Adipocyte (in vitro differentiated cells): ENCODE measurements around the gene PRTN3.

Experiments used
- DNase-seq: peaks from one replicate; pipeline ENCODE4 v3.0.0-alpha.2; 2015; ENCODE audit warnings: low read depth
- H3K27me3 ChIP-seq: replicated peaks from 2 replicates; pipeline ENCODE4 v1.7.0; 2013; ENCODE audit warnings: mild to moderate bottlenecking, low read length, moderate library complexity; ENCODE audit not compliant: control insufficient read depth, insufficient read depth
- H3K36me3 ChIP-seq: 2 replicates; pipeline ENCODE4 v1.7.0; 2013; ENCODE audit warnings: low read length, mild to moderate bottlenecking, moderate library complexity; ENCODE audit not compliant: control insufficient read depth, insufficient read depth, severe bottlenecking
- H3K4me1 ChIP-seq: 2 replicates; pipeline ENCODE4 v1.7.0; 2013; ENCODE audit warnings: mild to moderate bottlenecking, low read length, moderate library complexity; ENCODE audit not compliant: control insufficient read depth, insufficient read depth
- H3K4me3 ChIP-seq: 2 replicates; pipeline ENCODE4 v1.7.0; 2013; ENCODE audit warnings: mild to moderate bottlenecking, low read length, moderate library complexity
- H3K9ac ChIP-seq: 2 replicates; pipeline ENCODE4 v1.7.0; 2013; ENCODE audit warnings: mild to moderate bottlenecking, low read length, moderate library complexity
- H3K9me3 ChIP-seq: 2 replicates; pipeline ENCODE4 v1.7.0; 2013; ENCODE audit warnings: mild to moderate bottlenecking, low read length, moderate library complexity; ENCODE audit not compliant: control insufficient read depth

PRTN3 gene

DNA sequence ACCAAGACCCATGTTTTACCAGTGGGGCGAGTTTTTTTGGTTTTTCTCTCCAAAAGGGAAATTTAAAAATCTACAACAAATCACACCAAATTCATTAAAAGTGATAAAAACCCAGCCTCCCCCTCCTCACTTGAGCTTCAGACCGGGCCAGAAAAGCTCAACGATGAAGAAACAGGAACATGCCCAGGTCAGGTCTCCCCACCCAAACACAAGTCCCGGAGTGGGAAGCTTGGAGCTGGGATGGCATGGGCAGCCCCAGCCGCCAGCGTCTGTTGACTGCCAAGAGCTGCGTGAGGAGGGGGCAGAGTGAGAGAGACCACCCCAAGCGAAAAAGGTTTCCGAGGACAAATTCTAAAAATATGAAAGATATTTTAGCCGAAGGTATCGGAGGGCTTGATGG lies 56.2 kb downstream of the PRTN3 start:
- Histone ChIP-seq H3K4me3 (no peak overlapping the region), H3K36me3 (no peaks in the 10 kb centered on the region), H3K9ac (no peak overlapping the region), H3K9me3 (no peaks in the 10 kb centered on the region), H3K4me1 (no peaks in the 10 kb centered on the region), H3K27me3 (no peaks in the 10 kb centered on the region)
- no peak for DNase-seq

DNA sequence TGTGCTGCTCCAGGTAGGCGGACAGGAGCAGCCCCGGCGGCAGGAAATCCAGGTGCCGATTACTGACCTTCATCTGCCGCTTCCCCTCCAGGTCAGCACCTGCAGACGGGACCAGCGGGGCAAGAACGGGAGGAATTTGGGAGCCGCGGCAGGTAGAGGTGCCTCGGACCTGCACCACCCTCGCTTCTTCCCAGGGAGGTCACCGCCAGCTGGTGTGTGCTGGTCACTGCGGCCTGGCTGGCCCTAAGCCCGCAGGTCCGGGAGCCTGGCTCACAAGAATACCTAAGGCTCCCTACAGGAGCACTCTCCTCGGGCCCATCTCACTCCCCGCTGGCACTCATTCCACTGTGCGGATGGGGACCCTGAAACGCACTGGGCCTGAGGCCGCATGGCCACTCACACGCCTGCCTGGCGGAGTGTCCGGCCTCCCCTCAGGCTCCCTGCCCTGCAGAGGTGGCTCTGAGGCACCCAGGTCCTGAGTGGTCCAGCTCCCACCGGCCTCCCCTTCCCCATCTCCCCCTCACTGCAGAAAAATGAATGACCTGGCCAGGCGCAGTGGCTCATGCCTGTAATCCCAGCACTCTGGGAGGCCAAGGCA lies 56.7 kb downstream of the PRTN3 start:
- H3K4me1 ChIP-seq, result no peaks in the 10 kb centered on the region
- H3K9ac ChIP-seq, result no peak overlapping the region
- H3K4me3 ChIP-seq, result no peak overlapping the region
- H3K9me3 ChIP-seq, result no peaks in the 10 kb centered on the region
- H3K27me3 ChIP-seq, result no peaks in the 10 kb centered on the region
- DNase-seq, result no peak
- no peaks in the 10 kb centered on the region for H3K36me3 ChIP-seq
